G401.6 (cell line): ENCODE results near the gene ARID1B.

Experiments
- FAIRE-seq: peaks from 2 replicates; lab custom pipeline; 2012; peaks lifted over from hg19 to GRCh38; lab: Jason Lieb, UNC

ARID1B gene

GRCh38 chr6:157099912-157100593 is 322.9 kb downstream of the ARID1B start:
- no peak for FAIRE-seq

GRCh38 chr6:157101166-157101565 is 324.0 kb downstream of the ARID1B start:
- no peak for FAIRE-seq

- no peak for FAIRE-seq
Observed at GRCh38 chr6:157104803-157105202, 327.6 kb downstream of the ARID1B start.

- no peak for FAIRE-seq
Observed at GRCh38 chr6:157106487-157106886, 329.3 kb downstream of the ARID1B start.

- no peak for FAIRE-seq
Observed at GRCh38 chr6:157107571-157107914, 330.4 kb downstream of the ARID1B start.

- no peak for FAIRE-seq
Observed at GRCh38 chr6:157107915-157108651, 330.9 kb downstream of the ARID1B start.

- no peak for FAIRE-seq
Observed at GRCh38 chr6:157108923-157109322, 331.7 kb downstream of the ARID1B start.

- FAIRE-seq: no peak
Observed at GRCh38 chr6:157110607-157111006, 333.4 kb downstream of the ARID1B start.

- FAIRE-seq: no peak
Observed at GRCh38 chr6:157113389-157113788, 336.2 kb downstream of the ARID1B start.

GRCh38 chr6:157116426-157116825 is 339.2 kb downstream of the ARID1B start:
- FAIRE-seq: no peak

GRCh38 chr6:157117431-157118095 is 340.4 kb downstream of the ARID1B start:
- FAIRE-seq: no peak

GRCh38 chr6:157119502-157120027 is 342.4 kb downstream of the ARID1B start:
- FAIRE-seq: no peak

GRCh38 chr6:157120534-157121232 is 343.5 kb downstream of the ARID1B start:
- no peak for FAIRE-seq

GRCh38 chr6:157121897-157122296 is 344.7 kb downstream of the ARID1B start:
- no peak for FAIRE-seq

- no peak for FAIRE-seq
Observed at GRCh38 chr6:157123234-157123633, 346.1 kb downstream of the ARID1B start.

- no peak for FAIRE-seq
Observed at GRCh38 chr6:157124485-157125254, 347.5 kb downstream of the ARID1B start.

- FAIRE-seq: no peak
Observed at GRCh38 chr6:157125531-157125930, 348.4 kb downstream of the ARID1B start.

- FAIRE-seq: no peak
Observed at GRCh38 chr6:157126183-157127098, 349.3 kb downstream of the ARID1B start.

- no peak for FAIRE-seq
Observed at GRCh38 chr6:157128235-157128775, 351.1 kb downstream of the ARID1B start.

GRCh38 chr6:157131250-157131649 is 354.1 kb downstream of the ARID1B start:
- FAIRE-seq: no peak
